HPDE6-E6E7 (cell line): ENCODE measurements around the gene RPAP2.
"Not testable (repeated sequence)": the region's sequence is repeated elsewhere in the genome, so short reads cannot be mapped to it uniquely, and the experiment has no call there.

ENCODE experiments used
- DNase-seq: peaks from one replicate; pipeline ENCODE4 v3.0.0; 2011; ENCODE audit warnings: missing footprints; ENCODE audit errors: extremely low spot score

Gene RPAP2

DNA sequence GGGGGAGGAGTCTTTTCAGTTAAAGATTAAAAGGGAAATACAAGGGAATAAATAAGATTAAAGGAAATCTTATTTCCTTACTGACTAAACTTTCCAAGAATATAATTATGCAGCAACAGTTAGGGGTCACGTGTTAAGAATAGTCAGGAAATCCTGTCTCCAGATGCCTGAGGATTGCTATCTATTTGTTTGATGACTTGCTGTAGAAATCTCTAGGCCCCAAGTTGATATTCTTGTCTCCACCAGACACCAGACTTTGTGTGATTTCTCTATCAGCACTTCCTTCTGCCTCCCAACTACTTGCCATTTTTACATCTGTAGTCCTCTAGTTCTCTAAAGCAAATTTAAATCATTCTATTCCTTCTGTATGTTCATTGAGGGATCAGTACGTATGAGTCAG is 77.5 kb downstream of the RPAP2 start:
- no peak for DNase-seq

DNA sequence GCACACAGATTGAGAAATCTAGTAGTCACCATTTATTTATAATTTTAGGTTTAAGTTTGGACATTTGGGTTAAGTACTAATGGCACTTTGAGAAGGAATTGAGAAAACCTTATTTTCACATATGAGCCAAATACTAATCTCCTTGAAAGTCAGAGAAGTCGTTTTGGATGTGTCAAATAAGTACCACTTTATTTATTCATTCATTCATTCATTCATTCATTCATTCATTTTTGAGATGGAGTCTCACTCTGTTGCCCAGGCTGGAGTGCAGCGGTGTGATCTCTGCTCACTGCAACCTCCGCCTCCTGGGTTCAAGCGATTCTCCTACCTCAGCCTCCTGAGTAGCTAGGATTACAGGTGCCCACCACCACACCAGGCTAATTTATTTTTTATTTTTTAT is 79.1 kb downstream of the RPAP2 start:
- not testable (repeated sequence) for DNase-seq

DNA sequence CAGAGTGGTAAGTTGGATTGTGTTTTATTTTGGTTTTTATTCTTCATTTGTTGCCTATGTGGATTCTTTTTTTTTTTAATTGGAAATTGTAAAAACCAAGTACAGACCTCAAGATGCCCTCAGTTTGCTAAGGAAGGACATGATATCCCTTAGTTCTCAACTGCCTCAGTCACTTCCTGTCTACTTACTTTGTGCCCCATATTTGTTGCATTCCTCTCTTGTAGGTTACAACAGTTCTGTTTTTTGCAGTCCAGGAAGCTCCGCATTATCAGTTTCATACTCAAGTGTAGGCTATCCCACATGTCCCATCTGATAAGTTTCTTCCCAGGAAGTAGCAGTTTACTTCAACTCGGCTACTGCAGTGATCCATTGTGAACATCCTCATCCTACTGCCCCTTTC is 82.0 kb downstream of the RPAP2 start:
- no peak for DNase-seq

GRCh38 chr1:92393966-92394365 is 95.1 kb downstream of the RPAP2 start:
- DNase-seq = not testable (repeated sequence)

- no peak for DNase-seq
These were observed 99.7 kb downstream of the RPAP2 start for GRCh38 chr1:92398519-92398918.

DNA sequence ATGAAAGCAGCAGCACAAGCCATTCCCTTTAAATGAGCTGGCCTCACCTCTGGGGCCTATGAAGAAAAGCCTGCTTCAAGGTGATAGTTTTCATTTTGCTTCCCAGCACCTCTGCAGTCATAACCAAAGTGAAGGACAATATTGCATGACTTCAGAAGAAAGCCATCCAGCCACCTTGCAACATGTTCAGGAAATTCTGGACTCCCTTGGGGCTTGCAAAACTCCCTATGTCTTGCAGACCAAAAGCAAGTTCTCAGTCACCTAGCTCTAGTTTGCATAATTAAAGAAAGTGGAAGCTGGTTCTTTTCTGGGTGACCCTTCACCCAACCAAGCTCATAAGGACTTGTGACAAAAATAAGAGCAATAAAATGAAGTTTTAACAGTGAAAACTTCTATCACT is 100.2 kb downstream of the RPAP2 start:
- DNase-seq = no peak

- DNase-seq = no peak
These were observed 105.8 kb downstream of the RPAP2 start for GRCh38 chr1:92404661-92405060.

DNA sequence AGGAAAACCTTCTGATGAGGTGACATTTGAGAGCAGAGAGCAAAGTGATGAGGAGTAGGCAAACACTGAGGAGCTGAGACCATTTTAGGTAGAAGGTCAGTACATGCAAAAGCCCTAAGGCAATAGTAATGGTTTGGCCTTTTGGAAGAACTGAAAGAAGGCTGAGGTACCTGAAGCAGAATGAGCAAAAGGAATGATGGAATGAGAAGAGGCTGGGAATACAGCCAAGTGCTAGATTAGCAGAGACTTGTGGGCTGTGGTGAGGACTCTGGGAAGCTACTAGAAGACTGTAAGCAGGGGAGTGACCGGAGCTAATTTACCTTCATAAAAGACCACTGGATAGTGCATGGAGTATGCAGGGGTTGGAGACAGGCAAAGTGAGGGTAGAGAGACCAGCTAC is 110.0 kb downstream of the RPAP2 start:
- DNase-seq = no peak

GRCh38 chr1:92409946-92410549 is 111.2 kb downstream of the RPAP2 start:
- no peak for DNase-seq

- DNase-seq = no peak
These were observed 111.8 kb downstream of the RPAP2 start for GRCh38 chr1:92410706-92411105.

DNA sequence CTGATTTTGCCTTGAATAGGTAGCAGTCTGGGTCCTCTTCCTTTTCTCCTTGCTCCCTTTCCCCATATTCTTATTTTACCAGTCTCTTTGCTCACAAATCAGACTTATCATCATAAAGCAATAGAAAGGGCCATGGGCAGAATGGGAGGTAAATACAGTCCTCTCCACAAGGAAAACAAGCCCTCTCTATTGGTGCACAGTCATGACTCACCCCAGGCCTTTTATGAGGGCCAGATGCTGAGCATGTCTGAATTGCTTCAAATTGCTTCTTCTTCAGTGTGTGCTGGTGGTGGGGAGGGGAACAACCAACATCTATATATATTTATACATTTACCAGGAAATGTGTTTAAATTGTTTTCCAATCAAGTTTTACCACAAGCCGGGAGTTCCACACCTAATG is 112.7 kb downstream of the RPAP2 start:
- DNase-seq = no peak

- no peak for DNase-seq
These were observed 120.8 kb downstream of the RPAP2 start for GRCh38 chr1:92419642-92420041.

DNA sequence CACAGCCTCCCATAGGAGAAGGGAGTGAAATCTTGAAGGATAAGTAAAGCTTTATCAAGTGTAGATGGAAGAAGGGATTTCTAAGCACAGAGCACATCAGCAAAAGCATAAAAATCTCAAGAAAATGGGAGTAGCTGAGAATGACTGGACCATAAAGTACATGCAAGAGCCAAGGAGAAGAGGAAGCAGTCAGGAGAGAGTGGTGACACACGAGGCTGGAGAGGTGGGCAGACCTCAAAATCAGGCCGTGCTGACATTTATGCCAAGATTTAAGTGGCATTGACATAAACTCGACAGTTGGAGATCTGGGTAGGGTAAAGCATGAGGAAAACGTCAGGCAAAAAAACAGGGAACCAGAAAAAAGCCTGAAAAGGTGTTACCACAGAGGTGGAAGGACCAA is 125.5 kb downstream of the RPAP2 start:
- DNase-seq = no peak

- no peak for DNase-seq
These were observed 126.8 kb downstream of the RPAP2 start for GRCh38 chr1:92425617-92426016.

- DNase-seq = no peak
These were observed 131.2 kb downstream of the RPAP2 start for GRCh38 chr1:92430030-92430429.

- not testable (repeated sequence) for DNase-seq
These were observed 135.7 kb downstream of the RPAP2 start for GRCh38 chr1:92434572-92434971.

DNA sequence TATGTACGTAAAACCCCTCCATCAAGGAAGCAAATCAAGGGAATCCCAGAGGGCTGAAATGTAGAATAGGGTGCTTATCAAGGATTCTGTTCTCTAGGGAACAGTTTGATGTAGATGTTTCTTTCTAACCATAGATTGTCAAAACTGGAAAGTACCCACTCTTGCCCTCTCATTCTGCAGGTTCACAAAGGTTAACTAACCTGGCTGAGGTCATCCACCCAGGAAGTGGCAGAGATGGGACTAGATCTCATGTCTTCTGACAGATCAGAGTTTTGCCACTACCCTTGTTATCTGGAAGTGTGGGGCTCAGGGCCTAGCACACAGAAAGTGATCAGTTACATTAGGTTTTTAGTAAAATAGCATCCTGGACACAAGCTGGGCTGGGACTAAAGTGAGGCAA is 140.4 kb downstream of the RPAP2 start:
- no peak for DNase-seq

- DNase-seq = no peak
These were observed 142.4 kb downstream of the RPAP2 start for GRCh38 chr1:92441316-92441696.

- no peak for DNase-seq
These were observed 143.0 kb downstream of the RPAP2 start for GRCh38 chr1:92441697-92442342.

DNA sequence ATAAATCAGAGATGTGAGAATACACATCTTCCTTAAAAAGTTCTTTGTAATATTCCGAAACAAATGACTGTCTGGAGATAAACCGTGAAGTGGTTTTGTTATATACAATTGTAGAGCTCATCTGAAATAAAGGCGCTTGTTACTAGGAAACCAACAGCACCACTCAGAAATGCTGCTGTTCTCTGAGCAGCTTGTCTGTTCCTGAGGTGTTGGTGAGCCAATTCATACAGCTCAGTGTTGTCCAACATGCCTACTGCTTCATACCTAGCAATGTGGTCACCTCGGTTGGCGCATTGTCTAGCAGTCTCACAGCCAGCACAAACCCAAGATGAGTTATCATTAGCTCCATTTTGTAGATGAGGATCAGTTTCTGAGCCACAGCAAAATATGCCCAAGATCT is 143.5 kb downstream of the RPAP2 start:
- no peak for DNase-seq

DNA sequence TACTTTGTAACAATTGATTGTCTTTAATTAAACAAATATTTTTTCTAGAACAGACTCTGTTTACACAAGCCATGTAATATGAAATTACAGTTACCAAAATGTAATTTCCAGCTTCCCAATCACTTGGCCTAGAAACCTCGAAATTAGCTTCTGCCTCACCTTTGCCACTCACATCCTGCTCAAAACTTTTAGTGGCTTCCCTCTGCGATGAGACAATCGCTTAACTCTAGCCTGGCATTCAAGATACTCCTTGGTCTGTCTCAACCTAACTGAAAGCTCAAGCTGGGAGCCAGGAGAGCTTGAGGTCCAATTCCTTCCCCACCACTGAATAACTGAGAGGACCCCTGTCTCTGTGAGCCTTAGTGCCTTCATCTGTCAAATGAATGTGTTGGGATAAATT is 145.0 kb downstream of the RPAP2 start:
- no peak for DNase-seq

- DNase-seq = no peak
These were observed 145.5 kb downstream of the RPAP2 start for GRCh38 chr1:92444351-92444750.

GRCh38 chr1:92445865-92446264 is 147.0 kb downstream of the RPAP2 start:
- DNase-seq = no peak

DNA sequence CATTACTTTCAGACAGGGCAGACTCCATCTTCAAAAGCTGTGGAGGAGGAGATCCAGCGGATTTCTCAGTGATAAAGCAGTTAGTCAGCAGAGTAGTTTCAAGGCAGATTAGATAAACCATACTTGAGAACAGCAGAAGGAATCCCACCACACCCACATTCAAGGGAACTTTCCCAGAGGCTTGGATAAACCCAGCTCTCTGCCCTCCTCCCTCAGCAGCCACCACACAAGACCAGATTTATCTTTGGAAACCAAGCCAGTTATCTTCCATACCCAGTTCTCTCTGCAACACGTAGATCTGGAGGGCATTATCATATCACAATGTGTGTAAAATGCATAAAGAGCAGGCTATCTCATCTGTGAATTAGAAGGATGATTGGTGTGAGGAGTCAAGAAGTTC is 147.7 kb downstream of the RPAP2 start:
- DNase-seq = no peak
